ENCODE data around the gene FUT2.

FUT2 gene

DNA sequence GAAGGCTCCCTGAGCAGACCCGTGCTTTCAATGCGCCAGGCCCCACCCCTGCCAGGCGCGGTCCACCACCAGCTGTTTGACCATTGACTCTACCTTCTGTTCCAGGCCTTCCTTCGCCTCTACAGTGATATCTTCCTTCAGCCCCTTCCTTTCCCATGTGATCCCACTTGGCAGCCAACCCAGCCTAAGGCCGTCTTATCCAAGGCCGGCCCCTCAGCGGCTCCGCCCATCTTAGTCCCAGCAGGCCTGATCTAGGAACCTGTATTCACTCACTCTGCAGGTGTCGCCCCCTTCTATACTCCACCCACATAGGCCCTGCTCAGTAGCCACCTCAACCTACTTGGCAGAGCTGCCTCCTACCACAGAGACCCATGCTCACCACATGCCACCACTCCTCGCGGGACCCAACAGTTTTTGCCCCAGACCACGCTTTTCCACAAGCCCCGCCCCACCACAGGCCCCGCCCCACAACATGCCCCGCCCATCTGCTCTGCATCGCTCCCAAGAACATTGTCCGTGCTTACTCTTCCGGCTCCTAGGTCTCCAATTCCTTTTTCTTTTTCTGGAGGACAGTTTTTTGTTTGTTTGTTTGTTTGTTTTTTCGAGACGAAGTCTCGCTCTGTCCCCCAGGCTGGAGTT, 41.7 kb downstream of the FUT2 start:
- ChIA-PET CTCF (interaction anchor here (0.7 to 3.5 kb wide), 4 partner anchors 12 to 61 kb away, joined by 3 to 16 read pairs (median 6); no protein-coding TSS in a partner anchor), POLR2A (no interaction called here)
- no peaks in the 10 kb centered on the region for H3K36me3 ChIP-seq (ENCODE audit: control insufficient read depth in 4 of 4, insufficient read depth in 4 of 4, low read length in 3 of 4)
- DNase-seq: peak in 1 of 3 donors; percentile 22
- H3K4me3 ChIP-seq (ENCODE audit: control insufficient read depth in 1 of 7, extremely low read depth in 1 of 7, insufficient read depth in 4 of 7, low read depth in 2 of 7, low read length in 6 of 7): no peak overlapping the region
- H3K27me3 ChIP-seq (replicated peaks in 2 of 5; ENCODE audit: control insufficient read depth in 4 of 5, insufficient read depth in 5 of 5, low read length in 4 of 5): peaks cover 0 to 20% (median 14%) of the 10 kb centered on the region in 5 experiments
- H3K4me1 ChIP-seq (ENCODE audit: control extremely low read depth in 1 of 4, control insufficient read depth in 4 of 4, insufficient read depth in 4 of 4, low read length in 3 of 4): peaks cover 0 to 34% (median 31%) of the 10 kb centered on the region in 4 experiments
- peak overlapping the region in 1 of 2 experiments; percentile 19 for H3K27ac ChIP-seq (ENCODE audit: insufficient read depth in 1 of 2, low read depth in 1 of 2, low read length in 2 of 2, poor library complexity in 1 of 2, severe bottlenecking in 2 of 2)
- WGBS (ENCODE audit: insufficient coverage): 94% methylated on average over 18 of the region's 22 CpGs
- H3K9me3 ChIP-seq (ENCODE audit: control extremely low read depth in 1 of 5, control insufficient read depth in 4 of 5, insufficient read depth in 2 of 5, low read depth in 1 of 5, low read length in 4 of 5): no peaks in the 10 kb centered on the region

DNA sequence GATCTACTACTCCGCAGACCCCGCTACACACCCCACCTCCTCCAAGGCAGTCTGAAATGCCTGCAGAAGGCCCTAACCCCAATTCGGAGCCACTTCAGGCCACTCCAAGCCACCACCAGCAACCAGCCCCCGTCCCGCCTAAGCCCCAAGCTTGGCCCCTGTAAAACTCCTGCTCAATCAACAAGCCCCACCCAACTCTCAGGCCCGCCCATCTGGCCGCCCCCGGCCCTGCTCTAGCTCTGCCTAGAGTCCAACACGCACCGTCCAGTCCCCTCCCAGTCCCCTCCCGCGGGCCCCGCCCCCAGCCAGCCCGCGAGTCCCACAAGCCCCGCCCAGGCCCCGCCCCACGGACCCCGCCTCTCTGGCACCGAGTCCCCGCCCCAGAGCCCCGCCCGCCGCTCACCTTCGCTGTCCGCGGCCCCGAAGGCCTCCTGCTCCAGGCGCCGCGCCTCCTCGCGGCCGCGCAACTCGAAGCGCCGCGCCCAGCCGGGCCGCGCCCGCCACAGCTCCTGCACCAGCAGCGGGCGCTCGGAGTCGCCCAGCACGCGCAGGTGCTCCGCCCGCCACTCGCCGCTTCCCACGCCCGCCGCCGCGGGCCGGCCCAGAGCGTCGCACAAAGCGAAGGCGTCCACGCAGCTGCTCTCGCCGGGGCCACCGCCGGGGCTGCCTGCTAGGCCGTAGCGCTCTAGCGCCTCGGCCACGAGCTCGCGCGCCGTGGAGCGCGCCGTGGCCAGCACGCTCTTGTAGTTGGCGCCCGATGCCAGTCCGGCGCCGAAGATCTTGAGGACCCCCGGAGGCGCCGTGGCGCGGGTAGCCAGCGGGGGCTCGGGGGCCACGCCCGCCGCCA, 43.0 kb downstream of the FUT2 start:
- WGBS (ENCODE audit: insufficient coverage): 1% methylated on average over 57 of the region's 96 CpGs
- H3K9me3 ChIP-seq (ENCODE audit: control extremely low read depth in 1 of 5, control insufficient read depth in 4 of 5, insufficient read depth in 2 of 5, low read depth in 1 of 5, low read length in 4 of 5): no peaks in the 10 kb centered on the region
- H3K27ac ChIP-seq (ENCODE audit: insufficient read depth in 1 of 2, low read depth in 1 of 2, low read length in 2 of 2, poor library complexity in 1 of 2, severe bottlenecking in 2 of 2): peak overlapping the region in 1 of 2 experiments; percentile 69
- ChIA-PET CTCF (interaction anchor here (1.0 to 3.5 kb wide), 7 partner anchors 10 to 64 kb away, joined by 3 to 16 read pairs (median 4); no protein-coding TSS in a partner anchor), POLR2A (interaction anchor here (1.0 to 1.8 kb wide), 3 partner anchors 14 to 26 kb away, joined by 3 to 6 read pairs (median 4); no protein-coding TSS in a partner anchor)
- DNase-seq: peak; percentile 87 to 90 (median 88)
- H3K27me3 ChIP-seq (replicated peaks in 2 of 5; ENCODE audit: control insufficient read depth in 4 of 5, insufficient read depth in 5 of 5, low read length in 4 of 5): peaks cover 0 to 20% (median 12%) of the 10 kb centered on the region in 5 experiments
- H3K4me1 ChIP-seq (ENCODE audit: control extremely low read depth in 1 of 4, control insufficient read depth in 4 of 4, insufficient read depth in 4 of 4, low read length in 3 of 4): peaks cover 0 to 34% (median 31%) of the 10 kb centered on the region in 4 experiments
- H3K36me3 ChIP-seq (ENCODE audit: control insufficient read depth in 4 of 4, insufficient read depth in 4 of 4, low read length in 3 of 4): no peaks in the 10 kb centered on the region
- H3K4me3 ChIP-seq (ENCODE audit: control insufficient read depth in 1 of 7, extremely low read depth in 1 of 7, insufficient read depth in 4 of 7, low read depth in 2 of 7, low read length in 6 of 7): peak overlapping the region in 6 of 7 experiments; percentile 28 to 72 (median 60)

DNA sequence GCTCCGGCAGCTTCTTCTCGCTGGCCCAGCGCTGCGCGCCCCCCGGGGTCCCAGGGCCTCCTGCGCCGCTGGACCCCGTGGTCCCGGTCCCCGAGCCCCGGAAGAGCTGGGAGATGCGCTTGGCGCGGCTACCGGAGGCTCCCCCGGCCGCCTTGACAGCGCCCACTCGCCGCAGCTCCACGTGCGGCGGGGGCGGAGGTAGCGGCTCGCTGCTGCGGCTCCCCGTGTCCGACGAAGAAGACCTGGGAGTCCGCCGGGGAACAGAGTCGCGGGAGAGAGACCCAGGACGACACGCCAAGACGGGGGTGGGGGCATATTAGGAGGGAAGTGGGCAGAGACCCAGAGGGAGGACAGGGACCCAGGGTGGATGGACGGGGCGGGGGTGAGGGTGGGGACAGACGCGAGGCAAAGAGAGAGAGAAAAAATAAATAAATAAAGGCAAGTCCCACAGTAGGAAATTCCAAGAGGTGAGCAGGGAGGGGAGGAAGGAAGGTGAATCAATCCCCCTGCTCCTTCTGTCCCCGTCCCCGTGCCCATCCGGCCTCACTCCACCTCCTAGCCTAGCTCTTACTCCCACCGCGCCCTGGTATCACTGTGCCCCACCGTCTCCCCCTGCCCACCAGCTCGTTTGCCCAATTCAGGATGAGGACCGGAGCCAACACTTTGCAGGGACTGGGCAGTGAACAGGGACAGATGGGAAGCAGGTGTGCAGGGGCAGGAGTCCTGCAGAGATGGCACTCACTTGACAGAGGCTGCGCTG, 43.8 kb downstream of the FUT2 start:
- 2% methylated on average over 39 of the region's 51 CpGs for WGBS (ENCODE audit: insufficient coverage)
- no peaks in the 10 kb centered on the region for H3K9me3 ChIP-seq (ENCODE audit: control extremely low read depth in 1 of 5, control insufficient read depth in 4 of 5, insufficient read depth in 2 of 5, low read depth in 1 of 5, low read length in 4 of 5)
- CTCF ChIA-PET: interaction anchor here (0.6 to 3.5 kb wide), 7 partner anchors 14 to 101 kb away, joined by 3 to 16 read pairs (median 4); no protein-coding TSS in a partner anchor

DNA sequence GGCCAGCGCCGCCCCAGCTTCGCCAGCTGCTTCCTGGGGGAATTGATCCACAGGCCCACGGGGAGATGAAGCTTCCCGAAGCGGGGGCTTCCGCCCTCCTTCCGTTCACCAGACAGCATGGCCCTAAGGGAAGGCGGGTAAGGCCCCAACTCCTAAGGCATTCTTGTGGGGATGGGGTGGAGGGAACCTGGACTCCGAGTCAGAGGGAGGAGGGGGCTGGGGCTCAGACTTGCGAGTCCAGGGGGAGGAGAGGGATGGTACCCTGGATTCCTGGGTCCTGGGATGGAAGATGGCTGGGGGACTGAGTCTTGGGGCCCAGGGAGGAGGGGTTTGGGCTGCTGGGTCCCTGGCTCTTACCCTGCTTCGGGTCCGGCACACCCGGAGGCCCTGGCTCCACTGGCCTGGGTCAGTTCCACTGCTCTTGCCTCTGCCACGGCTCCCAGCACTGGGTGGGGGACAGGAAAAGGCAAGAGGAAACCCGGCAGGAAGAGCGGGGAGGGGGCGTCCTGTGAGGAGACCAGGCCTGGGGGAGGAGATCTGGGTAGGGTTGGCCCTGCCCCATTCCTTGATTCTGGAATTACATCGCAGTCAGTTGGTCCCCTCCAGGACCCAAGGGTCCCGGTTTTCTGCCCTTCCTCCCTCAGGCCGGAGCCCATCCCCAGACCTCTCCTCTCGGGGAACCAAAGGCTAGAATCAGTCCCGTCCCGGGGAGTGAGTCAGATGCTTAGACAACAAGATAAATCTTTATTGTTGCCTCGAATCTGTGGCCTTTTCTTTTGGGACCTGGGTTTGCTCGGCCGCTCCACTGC, 44.6 kb downstream of the FUT2 start, which contains the start of gene RASIP1:
TSS of gene RASIP1 (minus strand) at position 447 of the 809 bp plus-strand sequence. CDS start at position 119, 328 bp downstream.
- ChIA-PET CTCF (interaction anchor here (1.4 to 3.5 kb wide), 5 partner anchors 15 to 66 kb away, joined by 4 to 16 read pairs (median 4); no protein-coding TSS in a partner anchor), POLR2A (interaction anchor here (0.7 to 1.8 kb wide), 2 partner anchors 16 to 20 kb away, joined by 3 to 6 read pairs; no protein-coding TSS in a partner anchor)
- WGBS (ENCODE audit: insufficient coverage): 18% methylated on average over 25 of the region's 27 CpGs
- DNase-seq: no peak
- Histone ChIP-seq H3K27me3 (replicated peaks in 2 of 5; ENCODE audit: control insufficient read depth in 4 of 5, insufficient read depth in 5 of 5, low read length in 4 of 5) (peaks cover 0 to 20% (median 14%) of the 10 kb centered on the region in 5 experiments), H3K4me3 (ENCODE audit: control insufficient read depth in 1 of 7, extremely low read depth in 1 of 7, insufficient read depth in 4 of 7, low read depth in 2 of 7, low read length in 6 of 7) (peak within 1 kb of the TSS in 4 of 7 experiments; percentile 56 to 72 (median 65)), H3K4me1 (ENCODE audit: control extremely low read depth in 1 of 4, control insufficient read depth in 4 of 4, insufficient read depth in 4 of 4, low read length in 3 of 4) (peaks cover 0 to 34% (median 31%) of the 10 kb centered on the region in 4 experiments), H3K36me3 (ENCODE audit: control insufficient read depth in 4 of 4, insufficient read depth in 4 of 4, low read length in 3 of 4) (no peaks in the 10 kb centered on the region), H3K27ac (ENCODE audit: insufficient read depth in 1 of 2, low read depth in 1 of 2, low read length in 2 of 2, poor library complexity in 1 of 2, severe bottlenecking in 2 of 2) (no peak within 1 kb of the TSS), H3K9me3 (ENCODE audit: control extremely low read depth in 1 of 5, control insufficient read depth in 4 of 5, insufficient read depth in 2 of 5, low read depth in 1 of 5, low read length in 4 of 5) (no peaks in the 10 kb centered on the region)

More for the DNA sequence above, 43.8 kb downstream of the FUT2 start:
- no peak for DNase-seq
- Histone ChIP-seq H3K27ac (ENCODE audit: insufficient read depth in 1 of 2, low read depth in 1 of 2, low read length in 2 of 2, poor library complexity in 1 of 2, severe bottlenecking in 2 of 2) (no peak overlapping the region), H3K4me1 (ENCODE audit: control extremely low read depth in 1 of 4, control insufficient read depth in 4 of 4, insufficient read depth in 4 of 4, low read length in 3 of 4) (peaks cover 0 to 34% (median 31%) of the 10 kb centered on the region in 4 experiments), H3K27me3 (replicated peaks in 2 of 5; ENCODE audit: control insufficient read depth in 4 of 5, insufficient read depth in 5 of 5, low read length in 4 of 5) (peaks cover 0 to 20% (median 14%) of the 10 kb centered on the region in 5 experiments), H3K36me3 (ENCODE audit: control insufficient read depth in 4 of 4, insufficient read depth in 4 of 4, low read length in 3 of 4) (no peaks in the 10 kb centered on the region), H3K4me3 (ENCODE audit: control insufficient read depth in 1 of 7, extremely low read depth in 1 of 7, insufficient read depth in 4 of 7, low read depth in 2 of 7, low read length in 6 of 7) (peak overlapping the region in 5 of 7 experiments; percentile 34 to 72 (median 64))
- POLR2A ChIA-PET: interaction anchor here (1.0 to 1.8 kb wide), 3 partner anchors 15 to 27 kb away, joined by 3 to 6 read pairs (median 4); no protein-coding TSS in a partner anchor

DNA sequence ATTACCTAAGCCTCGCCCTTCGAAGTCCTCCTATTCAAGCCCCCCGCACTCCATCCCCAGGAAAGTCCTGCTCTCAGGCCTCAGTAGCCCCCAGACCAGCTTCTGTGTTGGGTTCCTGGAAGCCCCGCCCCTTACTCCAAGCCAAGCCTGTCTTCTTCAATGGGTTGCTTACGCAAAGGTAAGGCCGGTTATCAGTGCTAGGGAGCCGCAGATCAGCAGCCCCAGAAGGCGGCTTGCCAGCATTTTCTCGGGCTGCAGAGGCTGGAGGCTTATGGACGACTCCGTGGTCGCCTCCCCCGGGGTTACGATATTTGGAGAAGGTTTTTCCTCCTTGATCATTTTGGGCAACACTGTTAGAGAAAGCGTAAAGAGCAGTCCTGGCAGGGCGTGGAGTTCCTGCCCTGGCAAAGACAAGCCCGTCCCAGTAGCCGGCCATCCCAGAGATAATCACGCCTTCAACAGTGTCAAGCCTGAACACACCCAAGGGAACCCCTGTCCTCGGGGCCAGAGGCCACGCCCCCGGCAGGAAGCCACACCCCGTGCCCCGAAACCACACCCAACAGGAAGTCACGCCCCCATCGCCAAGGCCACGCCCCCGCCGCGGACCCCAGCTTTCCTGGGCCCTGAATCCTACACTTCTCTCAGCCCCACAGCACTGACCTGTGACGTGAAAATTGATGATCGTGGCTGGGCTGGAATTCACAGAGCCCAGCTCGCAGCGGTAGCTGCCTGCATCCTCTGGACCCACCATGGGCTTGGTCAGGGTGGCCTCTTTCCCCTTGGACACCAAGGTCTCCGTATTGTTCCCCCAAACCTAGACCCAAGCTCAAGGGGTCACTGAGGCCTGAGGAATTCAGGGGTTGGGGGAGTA, 45.6 kb downstream of the FUT2 start:
- CTCF ChIA-PET: no interaction called here
- H3K36me3 ChIP-seq (ENCODE audit: control insufficient read depth in 4 of 4, insufficient read depth in 4 of 4, low read length in 3 of 4): no peaks in the 10 kb centered on the region
- peak overlapping the region in 2 of 7 experiments; percentile 5 to 19 for H3K4me3 ChIP-seq (ENCODE audit: control insufficient read depth in 1 of 7, extremely low read depth in 1 of 7, insufficient read depth in 4 of 7, low read depth in 2 of 7, low read length in 6 of 7)
- DNase-seq: no peak
- POLR2A ChIA-PET: interaction anchor here (0.7 kb wide), 1 partner anchor 21 kb away, joined by 3 read pairs; no protein-coding TSS in a partner anchor
- no peaks in the 10 kb centered on the region for H3K9me3 ChIP-seq (ENCODE audit: control extremely low read depth in 1 of 5, control insufficient read depth in 4 of 5, insufficient read depth in 2 of 5, low read depth in 1 of 5, low read length in 4 of 5)
- peaks cover 0 to 40% (median 33%) of the 10 kb centered on the region in 4 experiments for H3K4me1 ChIP-seq (ENCODE audit: control extremely low read depth in 1 of 4, control insufficient read depth in 4 of 4, insufficient read depth in 4 of 4, low read length in 3 of 4)
- H3K27me3 ChIP-seq (replicated peaks in 2 of 5; ENCODE audit: control insufficient read depth in 4 of 5, insufficient read depth in 5 of 5, low read length in 4 of 5): peaks cover 0 to 20% (median 19%) of the 10 kb centered on the region in 5 experiments
- H3K27ac ChIP-seq (ENCODE audit: insufficient read depth in 1 of 2, low read depth in 1 of 2, low read length in 2 of 2, poor library complexity in 1 of 2, severe bottlenecking in 2 of 2): peak overlapping the region in 1 of 2 experiments; percentile 63
- WGBS (ENCODE audit: insufficient coverage): 48% methylated on average over 29 of the region's 35 CpGs

Measured in common myeloid progenitor, CD34-positive (primary cell).